H1 (cell line): Measurements from ENCODE around the gene COL26A1.

Experiments used
- CTBP2 ChIP-seq: IDR thresholded peaks from 2 replicates; pipeline ENCODE4 v1.7.0; 2011; ENCODE audit warnings: borderline replicate concordance, mild to moderate bottlenecking, moderate library complexity, mixed read lengths, low read length; ENCODE audit not compliant: insufficient read depth, insufficient read length
- CTCF ChIP-seq, 3 experiments: IDR thresholded peaks; 1 replicate in 2 of 3; 2 replicates in 1 of 3; pipeline versions ENCODE4 v1.5.1 to v1.6.1; 2011; ENCODE audit warnings: low read length in 3 of 3, mild to moderate bottlenecking in 3 of 3, inconsistent platforms in 2 of 3, low read depth in 1 of 3, moderate library complexity in 1 of 3; ENCODE audit not compliant: insufficient read depth in 1 of 3; ENCODE audit errors: control extremely low read depth in 1 of 3
- EP300 ChIP-seq, 2 experiments: IDR thresholded peaks; 1 replicate in 1 of 2; 2 replicates in 1 of 2; pipeline ENCODE4 v1.6.1; 2011 to 2012; ENCODE audit warnings: low read depth in 2 of 2, low read length in 2 of 2, mild to moderate bottlenecking in 2 of 2, borderline replicate concordance in 1 of 2, inconsistent platforms in 1 of 2, moderate library complexity in 1 of 2
- NANOG ChIP-seq: IDR thresholded peaks from 2 replicates; pipeline ENCODE4 v1.6.1; 2011; ENCODE audit warnings: low read length, low read depth, mild to moderate bottlenecking, inconsistent platforms; ENCODE audit not compliant: insufficient read depth, poor library complexity, severe bottlenecking
- PHF8 ChIP-seq: fragments of 200-600 bp; sonication (generic); conservative IDR thresholded peaks from 2 replicates; pipeline ENCODE4 v1.7.1; 2012; ENCODE audit warnings: low read depth, mild to moderate bottlenecking, inconsistent platforms, low read length, moderate library complexity
- POLR2AphosphoS5 ChIP-seq: IDR thresholded peaks from 2 replicates; pipeline ENCODE4 v1.6.1; 2011; ENCODE audit warnings: low read depth, low read length
- TAF1 ChIP-seq: IDR thresholded peaks from 2 replicates; pipeline ENCODE4 v1.6.1; 2011; ENCODE audit warnings: mild to moderate bottlenecking, low read depth, low read length
- TEAD4 ChIP-seq: IDR thresholded peaks from 2 replicates; pipeline ENCODE4 v1.6.1; 2012; ENCODE audit warnings: low read depth, low read length, inconsistent platforms, mixed read lengths

GRCh38 chr7:101496017-101496416 is 133.3 kb downstream of the COL26A1 start:
- TF ChIP-seq CTCF (IDR thresholded peaks at IDR 0.05; ENCODE audit: control extremely low read depth in 1 of 3, insufficient read depth in 1 of 3, low read depth in 1 of 3, low read length in 3 of 3) (no peak), NANOG (no peak), CTBP2 (no peak), EP300 (IDR thresholded peaks at IDR 0.05; ENCODE audit: borderline replicate concordance in 1 of 2, low read depth in 2 of 2, low read length in 2 of 2) (no peak), POLR2AphosphoS5 (no peak), PHF8 (no peak), TAF1 (no peak), TEAD4 (no peak)
